A549 (cell line): ENCODE data around the gene PLN. TPM values are rescaled to one million over a fixed set of nuclear protein-coding genes. Genes with fewer than 3 reads are reported as not detected.

ENCODE experiments used
- ATAC-seq, 2 experiments: fragments of 200-7000 bp in 1 of 2; fragments of >200 bp in 1 of 2; cut with Nextera tagmentation in 1 of 2; cut with Tn5 transposase in 1 of 2; 3 replicates each; pipeline versions ENCODE4 v1.8.0 to v1.9.1; 2018 to 2020; ENCODE audit warnings: mild to moderate bottlenecking in 1 of 2, moderate library complexity in 1 of 2
- CTCF ChIA-PET: fragments of 300-600 bp; sonication (Branson Sonifier 250); formaldehyde crosslinking; extraction: SDS; loops from one replicate; lab custom pipeline; 2021; ENCODE audit warnings: antibody characterized with exemption, inconsistent platforms; lab: Yijun Ruan, JAX
- POLR2A ChIA-PET: fragments of 350-600 bp; formaldehyde crosslinking; extraction: SDS; loops from one replicate; lab custom pipeline; 2021; ENCODE audit warnings: antibody characterized with exemption, inconsistent platforms; lab: Yijun Ruan, JAX
- DNase-seq, 2 experiments: peaks; one replicate each; pipeline versions ENCODE4 v3.0.0 to v3.0.0-alpha.2; 2011 to 2016; ENCODE audit warnings: low read depth in 1 of 2, low spot score in 1 of 2
- FAIRE-seq: peaks from 2 replicates; lab custom pipeline; 2011; peaks lifted over from hg19 to GRCh38; lab: Jason Lieb, UNC
- H3K27ac ChIP-seq, 2 experiments: fragments of >200 bp; sonication (Bioruptor Twin); formaldehyde crosslinking; 3 replicates each; pipeline ENCODE4 v1.5.1; 2016 to 2017
- H3K4me1 ChIP-seq: fragments of >200 bp; sonication (Bioruptor Twin); formaldehyde crosslinking; 3 replicates; pipeline ENCODE4 v1.6.1; 2016
- H3K4me2 ChIP-seq: fragments of >200 bp; sonication (Bioruptor Twin); formaldehyde crosslinking; 3 replicates; pipeline ENCODE4 v1.6.1; 2016
- H3K4me3 ChIP-seq: fragments of >200 bp; sonication (Bioruptor Twin); formaldehyde crosslinking; 3 replicates; pipeline ENCODE4 v1.5.1; 2016
- H3K9me3 ChIP-seq: fragments of >200 bp; sonication (Bioruptor Twin); formaldehyde crosslinking; 3 replicates; pipeline ENCODE4 v1.6.1; 2016
- BHLHE40 ChIP-seq: IDR thresholded peaks from 2 replicates; pipeline ENCODE4 v1.6.1; 2012; ENCODE audit warnings: low read depth, low read length, inconsistent platforms
- CHD2 ChIP-seq: fragments of 150-350 bp; IDR thresholded peaks from 2 replicates; pipeline ENCODE4 v1.6.1; 2014; ENCODE audit warnings: low read length; ENCODE audit not compliant: partially characterized antibody
- CHD4 ChIP-seq: fragments of 200-600 bp; sonication (generic); IDR thresholded peaks from 2 replicates; pipeline ENCODE4 v1.6.1; 2016; ENCODE audit warnings: antibody characterized with exemption, mild to moderate bottlenecking, borderline replicate concordance
- CTCF ChIP-seq: fragments of >200 bp; sonication (Bioruptor Twin); formaldehyde crosslinking; IDR thresholded peaks from 3 replicates; pipeline ENCODE4 v1.5.1; 2016
- ESRRA ChIP-seq: fragments of 150-350 bp; IDR thresholded peaks from 2 replicates; pipeline ENCODE4 v1.6.1; 2014; ENCODE audit warnings: mild to moderate bottlenecking, low read length, borderline replicate concordance
- FOSL2 ChIP-seq, 2 experiments: fragments of 450-650 bp in 1 of 2; fragments of >200 bp in 1 of 2; sonication (Bioruptor Twin) in 1 of 2; formaldehyde crosslinking; IDR thresholded peaks; 2 replicates each; pipeline versions ENCODE4 v1.5.0 to v1.6.1; 2016 to 2020; ENCODE audit warnings: mild to moderate bottlenecking in 1 of 2, moderate library complexity in 1 of 2
- HOXB5 ChIP-seq: fragments of 250-450 bp; sonication (Bioruptor Pico); IDR thresholded peaks from 2 replicates; pipeline ENCODE4 v1.5.0; 2020; ENCODE audit warnings: mild to moderate bottlenecking, moderate library complexity
- JUN ChIP-seq, 2 experiments: fragments of >200 bp; sonication (Bioruptor Twin); formaldehyde crosslinking; IDR thresholded peaks; 2 replicates in 1 of 2; 3 replicates in 1 of 2; pipeline ENCODE4 v1.6.1; 2016 to 2017
- KDM1A ChIP-seq: fragments of 200-600 bp; sonication (generic); IDR thresholded peaks from 2 replicates; pipeline ENCODE4 v1.6.1; 2016; ENCODE audit warnings: low read depth, mild to moderate bottlenecking
- MYC ChIP-seq: IDR thresholded peaks from 2 replicates; pipeline ENCODE4 v1.6.1; 2012; ENCODE audit warnings: mild to moderate bottlenecking, inconsistent platforms, low read length, improper control_type of control experiment, borderline replicate concordance
- NFE2L2 ChIP-seq: fragments of 150-350 bp; conservative IDR thresholded peaks from 2 replicates; pipeline ENCODE4 v1.6.1; 2014; ENCODE audit warnings: low read length
- NR3C1 ChIP-seq: fragments of >200 bp; sonication (Bioruptor Twin); formaldehyde crosslinking; IDR thresholded peaks from 3 replicates; pipeline ENCODE4 v1.6.1; 2017
- PHF8 ChIP-seq: fragments of 200-600 bp; sonication (generic); IDR thresholded peaks from 2 replicates; pipeline ENCODE4 v1.6.1; 2016; ENCODE audit warnings: low read depth, mild to moderate bottlenecking, antibody characterized with exemption, moderate library complexity, borderline replicate concordance
- RCOR1 ChIP-seq: fragments of 150-350 bp; IDR thresholded peaks from 2 replicates; pipeline ENCODE4 v1.6.1; 2014; ENCODE audit warnings: antibody characterized with exemption, low read length, low read depth
- REST ChIP-seq: fragments of 200-600 bp; sonication (generic); IDR thresholded peaks from 2 replicates; pipeline ENCODE4 v1.6.1; 2016; ENCODE audit warnings: antibody characterized with exemption, mild to moderate bottlenecking, moderate library complexity
- RNF2 ChIP-seq: fragments of 200-600 bp; sonication (generic); IDR thresholded peaks from 2 replicates; pipeline ENCODE4 v1.6.1; 2016; ENCODE audit warnings: low read depth, mild to moderate bottlenecking, antibody characterized with exemption, moderate library complexity, borderline replicate concordance
- ZC3H11A ChIP-seq: fragments of 450-650 bp; IDR thresholded peaks from 2 replicates; pipeline ENCODE4 v1.6.1; 2014; ENCODE audit warnings: antibody characterized with exemption, mild to moderate bottlenecking
- ZSCAN20 ChIP-seq: fragments of 250-450 bp; sonication (Bioruptor Pico); IDR thresholded peaks from 2 replicates; pipeline ENCODE4 v1.8.0; 2022; ENCODE audit warnings: mild to moderate bottlenecking, moderate library complexity
- WGBS: methylation state at CpG from one replicate; pipeline ENCODE4 v1.1.6; 2017; ENCODE audit errors: missing lambda C conversion rate; 5-methylcytosine and 5-hydroxymethylcytosine counted together
- polyA plus RNA-seq, 4 experiments: library from polyadenylated mRNA; depleted of rRNA in 3 of 4; stranded (reverse); fragments of >200 nt; fragmentation: RNase III in 1 of 4; extraction: RNeasy Plus Mini Kit Qiagen cat#74134 plus additional on column Dnase treatment in 1 of 4; gene quantifications; 2 replicates in 3 of 4; 3 replicates in 1 of 4; pipeline ENCODE4 v1.2.3, GENCODE V29; 2011 to 2017
- TF ChIP-seq, protein P1 (sequence below): fragments of >200 bp; sonication (Bioruptor Twin); formaldehyde crosslinking; IDR thresholded peaks from 3 replicates; pipeline ENCODE4 v1.6.1; 2016
- TF ChIP-seq, protein P2 (sequence below): fragments of >200 bp; sonication (Bioruptor Twin); formaldehyde crosslinking; IDR thresholded peaks from 2 replicates; pipeline ENCODE4 v1.6.1; 2016
- TF ChIP-seq, protein P3 (sequence below): IDR thresholded peaks from 2 replicates; pipeline ENCODE4 v1.6.1; 2012

PLN gene
- polyA plus RNA-seq, 2 of the 4 experiments (the other 2 are of a cell fraction) = not detected

GRCh38 chr6:118535176-118535844 lies 12.8 kb upstream of the PLN start:
- CTCF ChIA-PET = no interaction called here
- Histone ChIP-seq H3K4me2 (no peak overlapping the region), H3K9me3 (0 out of 3 replicates have a peak, but pooled peaks cover 3% of the 10 kb centered on the region), H3K27ac (no peak overlapping the region), H3K4me1 (no peaks in the 10 kb centered on the region), H3K4me3 (no peak overlapping the region)
- 86% methylated on average over 6 of the region's 6 CpGs for WGBS
- POLR2A ChIA-PET = no interaction called here
- FAIRE-seq (no peak), ATAC-seq (no peak), DNase-seq (no peak)
- TF ChIP-seq JUN (IDR thresholded peaks at IDR 0.05) = no peak
- TF ChIP-seq ESRRA = no peak
- no peak for TF ChIP-seq HOXB5
- no peak for TF ChIP-seq RNF2
- TF ChIP-seq ZC3H11A = no peak

- Histone ChIP-seq H3K4me1 (no peaks in the 10 kb centered on the region), H3K27ac (no peak overlapping the region), H3K4me2 (no peak overlapping the region), H3K9me3 (no peaks in the 10 kb centered on the region), H3K4me3 (no peak overlapping the region)
- ChIA-PET CTCF (no interaction called here), POLR2A (no interaction called here)
- DNase-seq (no peak), ATAC-seq (no peak), FAIRE-seq (no peak)
- WGBS = 89% methylated on average over 2 of the region's 2 CpGs
- TF ChIP-seq CHD2 = no peak
- TF ChIP-seq NFE2L2 = no peak
- TF ChIP-seq CHD4 = no peak
- no peak for TF ChIP-seq MYC
- no peak for TF ChIP-seq KDM1A
- no peak for TF ChIP-seq BHLHE40
- no peak for TF ChIP-seq PHF8
- no peak for TF ChIP-seq RNF2
- TF ChIP-seq RCOR1 = no peak
- no peak for TF ChIP-seq CTCF
- no peak for TF ChIP-seq NR3C1
- TF ChIP-seq REST = no peak
- TF ChIP-seq, protein P1, sequence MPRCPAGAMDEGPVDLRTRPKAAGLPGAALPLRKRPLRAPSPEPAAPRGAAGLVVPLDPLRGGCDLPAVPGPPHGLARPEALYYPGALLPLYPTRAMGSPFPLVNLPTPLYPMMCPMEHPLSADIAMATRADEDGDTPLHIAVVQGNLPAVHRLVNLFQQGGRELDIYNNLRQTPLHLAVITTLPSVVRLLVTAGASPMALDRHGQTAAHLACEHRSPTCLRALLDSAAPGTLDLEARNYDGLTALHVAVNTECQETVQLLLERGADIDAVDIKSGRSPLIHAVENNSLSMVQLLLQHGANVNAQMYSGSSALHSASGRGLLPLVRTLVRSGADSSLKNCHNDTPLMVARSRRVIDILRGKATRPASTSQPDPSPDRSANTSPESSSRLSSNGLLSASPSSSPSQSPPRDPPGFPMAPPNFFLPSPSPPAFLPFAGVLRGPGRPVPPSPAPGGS = no peak
- TF ChIP-seq, protein P2, sequence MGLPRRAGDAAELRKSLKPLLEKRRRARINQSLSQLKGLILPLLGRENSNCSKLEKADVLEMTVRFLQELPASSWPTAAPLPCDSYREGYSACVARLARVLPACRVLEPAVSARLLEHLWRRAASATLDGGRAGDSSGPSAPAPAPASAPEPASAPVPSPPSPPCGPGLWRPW = no peak
- no peak for TF ChIP-seq ZSCAN20
- TF ChIP-seq FOSL2 (IDR thresholded peaks at IDR 0.05) = no peak
- no peak for TF ChIP-seq FOSL2 (CRISPR knock-in tag; IDR thresholded peaks at IDR 0.05)
- TF ChIP-seq, protein P3, sequence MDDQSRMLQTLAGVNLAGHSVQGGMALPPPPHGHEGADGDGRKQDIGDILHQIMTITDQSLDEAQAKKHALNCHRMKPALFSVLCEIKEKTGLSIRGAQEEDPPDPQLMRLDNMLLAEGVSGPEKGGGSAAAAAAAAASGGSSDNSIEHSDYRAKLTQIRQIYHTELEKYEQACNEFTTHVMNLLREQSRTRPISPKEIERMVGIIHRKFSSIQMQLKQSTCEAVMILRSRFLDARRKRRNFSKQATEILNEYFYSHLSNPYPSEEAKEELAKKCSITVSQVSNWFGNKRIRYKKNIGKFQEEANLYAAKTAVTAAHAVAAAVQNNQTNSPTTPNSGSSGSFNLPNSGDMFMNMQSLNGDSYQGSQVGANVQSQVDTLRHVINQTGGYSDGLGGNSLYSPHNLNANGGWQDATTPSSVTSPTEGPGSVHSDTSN = no peak
Observed at GRCh38 chr6:118536478-118536877, 11.6 kb upstream of the PLN start.
